ENCODE results near the gene DNAH10.

Gene DNAH10

GRCh38 chr12:123749355-123749754, 12.7 kb upstream of the DNAH10 start:
- Histone ChIP-seq H3K4me1 (ENCODE audit: control insufficient read depth, insufficient read depth, low read length) (no peaks in the 10 kb centered on the region), H3K36me3 (ENCODE audit: insufficient read depth, low read length) (peaks cover 55% of the 10 kb centered on the region)

GRCh38 chr12:123750159-123750656, 11.9 kb upstream of the DNAH10 start:
- Histone ChIP-seq H3K9ac (ENCODE audit: low read depth, low read length) (no peak overlapping the region), H3K9me3 (replicated peaks; ENCODE audit: low read length) (no peaks in the 10 kb centered on the region), H3K36me3 (ENCODE audit: insufficient read depth, low read length) (peaks cover 54% of the 10 kb centered on the region), H3K27me3 (ENCODE audit: control insufficient read depth, insufficient read depth, low read length) (no peaks in the 10 kb centered on the region), H3K4me1 (ENCODE audit: control insufficient read depth, insufficient read depth, low read length) (no peaks in the 10 kb centered on the region), H3K4me3 (ENCODE audit: low read length) (no peak overlapping the region), H3K4me2 (ENCODE audit: low read length) (no peak overlapping the region)

More at GRCh38 chr12:123749355-123749754, 12.7 kb upstream of the DNAH10 start:
- Histone ChIP-seq H3K4me2 (ENCODE audit: low read length) (no peak overlapping the region), H3K9me3 (replicated peaks; ENCODE audit: low read length) (no peaks in the 10 kb centered on the region), H3K9ac (ENCODE audit: low read depth, low read length) (no peak overlapping the region), H3K4me3 (ENCODE audit: low read length) (no peak overlapping the region), H3K27me3 (ENCODE audit: control insufficient read depth, insufficient read depth, low read length) (no peaks in the 10 kb centered on the region)

- peaks cover 56% of the 10 kb centered on the region for H3K36me3 ChIP-seq (ENCODE audit: insufficient read depth, low read length)
- no peak overlapping the region for H3K9ac ChIP-seq (ENCODE audit: low read depth, low read length)
- H3K4me2 ChIP-seq (ENCODE audit: low read length) = no peak overlapping the region
- H3K4me1 ChIP-seq (ENCODE audit: control insufficient read depth, insufficient read depth, low read length) = peaks cover 7% of the 10 kb centered on the region
- no peak overlapping the region for H3K4me3 ChIP-seq (ENCODE audit: low read length)
- no peaks in the 10 kb centered on the region for H3K27me3 ChIP-seq (ENCODE audit: control insufficient read depth, insufficient read depth, low read length)
- H3K9me3 ChIP-seq (replicated peaks; ENCODE audit: low read length) = no peaks in the 10 kb centered on the region
Measured at GRCh38 chr12:123752046-123752445, 10.1 kb upstream of the DNAH10 start.

- H3K4me3 ChIP-seq (ENCODE audit: low read length) = no peak overlapping the region
- no peak overlapping the region for H3K9ac ChIP-seq (ENCODE audit: low read depth, low read length)
- no peak overlapping the region for H3K4me2 ChIP-seq (ENCODE audit: low read length)
- H3K36me3 ChIP-seq (ENCODE audit: insufficient read depth, low read length) = peaks cover 44% of the 10 kb centered on the region
- no peaks in the 10 kb centered on the region for H3K9me3 ChIP-seq (replicated peaks; ENCODE audit: low read length)
- H3K4me1 ChIP-seq (ENCODE audit: control insufficient read depth, insufficient read depth, low read length) = peaks cover 19% of the 10 kb centered on the region
- H3K27me3 ChIP-seq (ENCODE audit: control insufficient read depth, insufficient read depth, low read length) = no peaks in the 10 kb centered on the region
Measured at GRCh38 chr12:123754041-123754772, 7.9 kb upstream of the DNAH10 start.

GRCh38 chr12:123757561-123757960, 4.5 kb upstream of the DNAH10 start:
- no peak overlapping the region for H3K4me3 ChIP-seq (ENCODE audit: low read length)
- no peaks in the 10 kb centered on the region for H3K27me3 ChIP-seq (ENCODE audit: control insufficient read depth, insufficient read depth, low read length)
- H3K9ac ChIP-seq (ENCODE audit: low read depth, low read length) = peak overlapping the region; percentile 0
- H3K9me3 ChIP-seq (replicated peaks; ENCODE audit: low read length) = no peaks in the 10 kb centered on the region
- peaks cover 28% of the 10 kb centered on the region for H3K36me3 ChIP-seq (ENCODE audit: insufficient read depth, low read length)
- peak overlapping the region; percentile 58 for H3K4me2 ChIP-seq (ENCODE audit: low read length)
- peaks cover 22% of the 10 kb centered on the region for H3K4me1 ChIP-seq (ENCODE audit: control insufficient read depth, insufficient read depth, low read length)

- Histone ChIP-seq H3K9ac (ENCODE audit: low read depth, low read length) (no peak overlapping the region), H3K4me1 (ENCODE audit: control insufficient read depth, insufficient read depth, low read length) (peaks cover 22% of the 10 kb centered on the region), H3K27me3 (ENCODE audit: control insufficient read depth, insufficient read depth, low read length) (no peaks in the 10 kb centered on the region), H3K36me3 (ENCODE audit: insufficient read depth, low read length) (peaks cover 4% of the 10 kb centered on the region), H3K4me2 (ENCODE audit: low read length) (no peak overlapping the region), H3K9me3 (replicated peaks; ENCODE audit: low read length) (no peaks in the 10 kb centered on the region), H3K4me3 (ENCODE audit: low read length) (no peak overlapping the region)
Measured at GRCh38 chr12:123760267-123760938, 1.7 kb upstream of the DNAH10 start.

GRCh38 chr12:123762715-123763052, 583 bp downstream of the DNAH10 start:
- H3K9ac ChIP-seq (ENCODE audit: low read depth, low read length) = no peak overlapping the region
- H3K9me3 ChIP-seq (replicated peaks; ENCODE audit: low read length) = no peaks in the 10 kb centered on the region
- no peak overlapping the region for H3K4me3 ChIP-seq (ENCODE audit: low read length)
- H3K4me2 ChIP-seq (ENCODE audit: low read length) = no peak overlapping the region
- H3K36me3 ChIP-seq (ENCODE audit: insufficient read depth, low read length) = no peaks in the 10 kb centered on the region
- peaks cover 3% of the 10 kb centered on the region for H3K27me3 ChIP-seq (ENCODE audit: control insufficient read depth, insufficient read depth, low read length)
- peaks cover 10% of the 10 kb centered on the region for H3K4me1 ChIP-seq (ENCODE audit: control insufficient read depth, insufficient read depth, low read length)

- peaks cover 7% of the 10 kb centered on the region for H3K4me1 ChIP-seq (ENCODE audit: control insufficient read depth, insufficient read depth, low read length)
- H3K27me3 ChIP-seq (ENCODE audit: control insufficient read depth, insufficient read depth, low read length) = peaks cover 3% of the 10 kb centered on the region
- H3K9me3 ChIP-seq (replicated peaks; ENCODE audit: low read length) = no peaks in the 10 kb centered on the region
- H3K4me3 ChIP-seq (ENCODE audit: low read length) = no peak overlapping the region
- H3K9ac ChIP-seq (ENCODE audit: low read depth, low read length) = no peak overlapping the region
- no peaks in the 10 kb centered on the region for H3K36me3 ChIP-seq (ENCODE audit: insufficient read depth, low read length)
- no peak overlapping the region for H3K4me2 ChIP-seq (ENCODE audit: low read length)
Measured at GRCh38 chr12:123763093-123763492, 992 bp downstream of the DNAH10 start.

- Histone ChIP-seq H3K9ac (ENCODE audit: low read depth, low read length) (no peak overlapping the region), H3K4me2 (ENCODE audit: low read length) (no peak overlapping the region), H3K9me3 (replicated peaks; ENCODE audit: low read length) (no peaks in the 10 kb centered on the region), H3K36me3 (ENCODE audit: insufficient read depth, low read length) (no peaks in the 10 kb centered on the region), H3K27me3 (ENCODE audit: control insufficient read depth, insufficient read depth, low read length) (peaks cover 3% of the 10 kb centered on the region), H3K4me1 (ENCODE audit: control insufficient read depth, insufficient read depth, low read length) (peaks cover 3% of the 10 kb centered on the region), H3K4me3 (ENCODE audit: low read length) (no peak overlapping the region)
Measured at GRCh38 chr12:123764109-123764508, 2.0 kb downstream of the DNAH10 start.

GRCh38 chr12:123765504-123766035, 3.5 kb downstream of the DNAH10 start:
- H3K4me3 ChIP-seq (ENCODE audit: low read length) = no peak overlapping the region
- peaks cover 3% of the 10 kb centered on the region for H3K4me1 ChIP-seq (ENCODE audit: control insufficient read depth, insufficient read depth, low read length)
- peaks cover 3% of the 10 kb centered on the region for H3K27me3 ChIP-seq (ENCODE audit: control insufficient read depth, insufficient read depth, low read length)
- H3K9ac ChIP-seq (ENCODE audit: low read depth, low read length) = no peak overlapping the region
- no peaks in the 10 kb centered on the region for H3K36me3 ChIP-seq (ENCODE audit: insufficient read depth, low read length)
- H3K4me2 ChIP-seq (ENCODE audit: low read length) = no peak overlapping the region
- no peaks in the 10 kb centered on the region for H3K9me3 ChIP-seq (replicated peaks; ENCODE audit: low read length)

- Histone ChIP-seq H3K36me3 (ENCODE audit: insufficient read depth, low read length) (no peaks in the 10 kb centered on the region), H3K4me2 (ENCODE audit: low read length) (no peak overlapping the region), H3K27me3 (ENCODE audit: control insufficient read depth, insufficient read depth, low read length) (peaks cover 8% of the 10 kb centered on the region), H3K4me3 (ENCODE audit: low read length) (no peak overlapping the region), H3K4me1 (ENCODE audit: control insufficient read depth, insufficient read depth, low read length) (no peaks in the 10 kb centered on the region), H3K9me3 (replicated peaks; ENCODE audit: low read length) (no peaks in the 10 kb centered on the region), H3K9ac (ENCODE audit: low read depth, low read length) (no peak overlapping the region)
Measured at GRCh38 chr12:123767613-123768012, 5.5 kb downstream of the DNAH10 start.
